ENCODE data around the gene ARVCF.

DNA sequence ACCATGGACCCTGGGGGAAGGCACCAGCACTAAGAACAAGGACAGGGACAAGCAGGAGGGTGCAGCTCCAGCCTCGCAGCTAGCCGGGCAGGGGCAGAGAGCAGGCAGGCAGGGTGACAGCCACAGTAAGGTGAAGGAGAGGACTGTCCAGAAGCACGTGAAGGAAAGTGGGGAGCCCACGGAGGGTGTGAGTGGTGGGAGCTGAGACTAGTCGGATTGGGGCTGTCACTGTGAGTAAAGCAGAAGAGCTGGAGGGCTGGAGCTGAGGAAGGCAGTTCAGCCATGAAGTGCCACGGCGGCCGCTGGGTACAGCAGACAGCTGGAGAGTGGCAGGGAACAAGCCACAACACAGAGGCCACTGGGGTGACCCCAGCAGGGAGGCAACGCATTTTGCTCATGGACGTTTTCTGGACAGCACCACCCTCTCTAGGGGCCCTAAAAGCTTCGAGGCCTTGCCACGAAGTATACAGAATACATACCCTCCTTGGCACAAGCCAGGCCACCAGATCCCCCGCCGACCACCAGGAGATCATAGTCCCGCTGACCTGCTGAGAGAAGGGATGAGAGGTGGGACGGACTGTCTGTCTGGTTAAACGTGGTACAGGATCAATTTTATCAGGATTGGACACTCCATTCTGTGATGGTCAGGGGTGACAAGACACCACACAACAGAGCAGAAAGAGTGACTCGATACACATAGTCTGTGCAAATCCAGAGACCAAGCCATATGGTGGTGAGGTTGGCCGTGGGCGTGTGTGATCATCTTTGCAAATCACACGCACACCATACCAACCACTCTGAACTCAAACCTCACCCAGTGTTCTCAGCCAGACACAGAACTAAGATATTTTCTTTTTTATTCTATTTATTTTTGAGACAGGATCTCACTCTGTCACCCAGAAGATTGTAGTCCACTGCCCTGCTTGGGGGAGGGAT, 85.8 kb downstream of the ARVCF start:
- TF ChIP-seq, protein P1, sequence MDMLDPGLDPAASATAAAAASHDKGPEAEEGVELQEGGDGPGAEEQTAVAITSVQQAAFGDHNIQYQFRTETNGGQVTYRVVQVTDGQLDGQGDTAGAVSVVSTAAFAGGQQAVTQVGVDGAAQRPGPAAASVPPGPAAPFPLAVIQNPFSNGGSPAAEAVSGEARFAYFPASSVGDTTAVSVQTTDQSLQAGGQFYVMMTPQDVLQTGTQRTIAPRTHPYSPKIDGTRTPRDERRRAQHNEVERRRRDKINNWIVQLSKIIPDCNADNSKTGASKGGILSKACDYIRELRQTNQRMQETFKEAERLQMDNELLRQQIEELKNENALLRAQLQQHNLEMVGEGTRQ (IDR thresholded peaks at IDR 0.05; ENCODE audit: low read length): no peak
- TF ChIP-seq, protein P2, sequence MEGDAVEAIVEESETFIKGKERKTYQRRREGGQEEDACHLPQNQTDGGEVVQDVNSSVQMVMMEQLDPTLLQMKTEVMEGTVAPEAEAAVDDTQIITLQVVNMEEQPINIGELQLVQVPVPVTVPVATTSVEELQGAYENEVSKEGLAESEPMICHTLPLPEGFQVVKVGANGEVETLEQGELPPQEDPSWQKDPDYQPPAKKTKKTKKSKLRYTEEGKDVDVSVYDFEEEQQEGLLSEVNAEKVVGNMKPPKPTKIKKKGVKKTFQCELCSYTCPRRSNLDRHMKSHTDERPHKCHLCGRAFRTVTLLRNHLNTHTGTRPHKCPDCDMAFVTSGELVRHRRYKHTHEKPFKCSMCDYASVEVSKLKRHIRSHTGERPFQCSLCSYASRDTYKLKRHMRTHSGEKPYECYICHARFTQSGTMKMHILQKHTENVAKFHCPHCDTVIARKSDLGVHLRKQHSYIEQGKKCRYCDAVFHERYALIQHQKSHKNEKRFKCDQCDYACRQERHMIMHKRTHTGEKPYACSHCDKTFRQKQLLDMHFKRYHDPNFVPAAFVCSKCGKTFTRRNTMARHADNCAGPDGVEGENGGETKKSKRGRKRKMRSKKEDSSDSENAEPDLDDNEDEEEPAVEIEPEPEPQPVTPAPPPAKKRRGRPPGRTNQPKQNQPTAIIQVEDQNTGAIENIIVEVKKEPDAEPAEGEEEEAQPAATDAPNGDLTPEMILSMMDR (IDR thresholded peaks at IDR 0.05; ENCODE audit: control extremely low read depth in 1 of 3, insufficient read depth in 1 of 3, low read depth in 1 of 3, low read length in 3 of 3): no peak
